ENCODE results near the gene CEP112. TPM values are rescaled to one million over a fixed set of nuclear protein-coding genes. Genes with fewer than 3 reads are reported as not detected.

The CEP112 gene
- total RNA-seq, 1 donor from 2014 or later = 20.1 TPM

DNA sequence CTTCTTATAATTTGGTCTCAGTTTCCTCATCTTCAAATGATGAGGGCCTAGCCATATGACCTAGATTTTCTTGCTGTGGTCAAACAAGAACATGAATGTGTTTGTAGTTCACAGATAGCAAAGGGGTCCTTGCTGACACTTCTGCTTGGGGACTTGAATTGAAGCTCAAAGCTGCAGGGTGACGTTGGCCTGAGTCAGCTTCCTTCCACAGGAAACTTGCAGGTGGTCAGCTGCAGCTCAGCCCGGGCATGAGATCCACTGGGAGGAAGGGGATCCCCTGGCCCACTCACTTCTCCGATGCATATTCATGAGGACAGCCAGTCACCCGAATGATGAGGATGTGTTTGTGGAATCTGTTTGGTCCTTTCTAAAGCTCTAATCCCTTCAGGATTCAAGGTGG is 587.9 kb downstream of the CEP112 start:
- Histone ChIP-seq H3K9me3 (no peaks in the 10 kb centered on the region), H3K27ac (no peak overlapping the region), H3K4me3 (no peak overlapping the region), H3K27me3 (no peaks in the 10 kb centered on the region), H3K4me1 (no peaks in the 10 kb centered on the region), H3K36me3 (no peaks in the 10 kb centered on the region)
- intact Hi-C loops (cut with DNase I) = no loop called here
- no peak for TF ChIP-seq CTCF (IDR thresholded peaks at IDR 0.05)
- TF ChIP-seq POLR2A (IDR thresholded peaks at IDR 0.05) = no peak
- no peak for TF ChIP-seq POLR2AphosphoS5 (IDR thresholded peaks at IDR 0.05; ENCODE audit: insufficient read depth in 1 of 2, low read depth in 1 of 2)
- DNase-seq (ENCODE audit: extremely low spot score in 2 of 2) = no peak

DNA sequence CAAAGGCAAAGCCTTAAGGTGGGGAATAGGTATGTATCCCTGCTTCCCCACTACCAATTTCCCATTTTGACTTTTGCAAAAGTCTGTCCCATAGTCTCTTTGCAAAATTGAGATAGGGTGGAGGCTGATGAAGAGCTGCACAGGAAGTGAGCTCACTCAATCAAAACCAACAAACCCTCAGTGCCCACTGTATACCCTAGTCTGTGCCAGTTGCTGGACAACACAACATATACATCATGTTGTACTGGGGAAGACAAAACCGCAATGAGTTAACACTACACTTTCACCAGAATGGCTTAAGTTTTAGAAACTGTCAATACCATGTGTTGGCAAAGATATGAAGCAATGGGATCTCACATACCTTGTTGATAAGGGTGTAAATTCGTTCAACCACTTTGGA is 590.1 kb downstream of the CEP112 start:
- Histone ChIP-seq H3K36me3 (no peaks in the 10 kb centered on the region), H3K9me3 (no peaks in the 10 kb centered on the region), H3K27me3 (no peaks in the 10 kb centered on the region), H3K4me1 (no peaks in the 10 kb centered on the region), H3K27ac (no peak overlapping the region), H3K4me3 (no peak overlapping the region)
- intact Hi-C loops (cut with DNase I) = no loop called here
- TF ChIP-seq POLR2A (IDR thresholded peaks at IDR 0.05) = no peak
- no peak for TF ChIP-seq CTCF (IDR thresholded peaks at IDR 0.05)
- TF ChIP-seq POLR2AphosphoS5 (IDR thresholded peaks at IDR 0.05; ENCODE audit: insufficient read depth in 1 of 2, low read depth in 1 of 2) = no peak
- no peak for DNase-seq (ENCODE audit: extremely low spot score in 2 of 2)

- Histone ChIP-seq H3K4me1 (no peaks in the 10 kb centered on the region), H3K36me3 (no peaks in the 10 kb centered on the region), H3K27me3 (no peaks in the 10 kb centered on the region), H3K27ac (no peak overlapping the region), H3K9me3 (no peaks in the 10 kb centered on the region), H3K4me3 (no peak overlapping the region)
- no peak for TF ChIP-seq POLR2AphosphoS5 (IDR thresholded peaks at IDR 0.05; ENCODE audit: insufficient read depth in 1 of 2, low read depth in 1 of 2)
- no peak for TF ChIP-seq POLR2A (IDR thresholded peaks at IDR 0.05)
- no peak for TF ChIP-seq CTCF (IDR thresholded peaks at IDR 0.05)
- intact Hi-C loops (cut with DNase I) = no loop called here
- DNase-seq (ENCODE audit: extremely low spot score in 2 of 2) = no peak
Measured at GRCh38 chr17:65601145-65601544, 590.8 kb downstream of the CEP112 start.

GRCh38 chr17:65600518-65600917 is 591.4 kb downstream of the CEP112 start:
- no peak overlapping the region for H3K27ac ChIP-seq
- H3K27me3 ChIP-seq = no peaks in the 10 kb centered on the region
- intact Hi-C loops (cut with DNase I) = no loop called here
- no peak overlapping the region for H3K4me3 ChIP-seq
- H3K4me1 ChIP-seq = peaks cover 1% of the 10 kb centered on the region
- no peaks in the 10 kb centered on the region for H3K9me3 ChIP-seq
- no peaks in the 10 kb centered on the region for H3K36me3 ChIP-seq
- TF ChIP-seq POLR2AphosphoS5 (IDR thresholded peaks at IDR 0.05; ENCODE audit: insufficient read depth in 1 of 2, low read depth in 1 of 2) = no peak
- TF ChIP-seq CTCF (IDR thresholded peaks at IDR 0.05) = no peak
- TF ChIP-seq POLR2A (IDR thresholded peaks at IDR 0.05) = no peak
- no peak for DNase-seq (ENCODE audit: extremely low spot score in 2 of 2)

DNA sequence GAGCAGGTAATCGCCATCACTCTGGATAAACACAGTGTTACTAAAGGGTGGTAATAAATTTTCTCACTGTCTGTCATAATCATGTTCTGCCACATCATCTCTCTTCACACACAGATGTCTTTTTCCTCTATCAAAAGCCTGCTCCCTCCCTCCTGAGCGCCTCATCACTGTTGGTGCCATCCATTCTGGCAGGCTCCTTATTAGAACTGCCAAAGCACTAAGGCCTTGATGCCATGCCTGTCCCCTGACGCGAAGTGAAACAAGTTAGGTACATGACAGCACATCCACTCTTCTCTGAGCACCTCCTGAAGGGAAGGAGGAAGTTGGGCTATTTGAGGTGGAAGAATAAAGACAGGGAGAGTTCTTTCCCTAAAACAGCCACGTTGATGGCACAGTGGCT is 592.3 kb downstream of the CEP112 start:
- intact Hi-C loops (cut with DNase I) = no loop called here
- TF ChIP-seq POLR2A (IDR thresholded peaks at IDR 0.05) (no peak), POLR2AphosphoS5 (IDR thresholded peaks at IDR 0.05; ENCODE audit: insufficient read depth in 1 of 2, low read depth in 1 of 2) (no peak)
- no peaks in the 10 kb centered on the region for H3K36me3 ChIP-seq
- no peak overlapping the region for H3K27ac ChIP-seq
- H3K27me3 ChIP-seq = no peaks in the 10 kb centered on the region
- peaks cover 10% of the 10 kb centered on the region for H3K4me1 ChIP-seq
- DNase-seq (ENCODE audit: extremely low spot score in 2 of 2) = no peak
- no peak overlapping the region for H3K4me3 ChIP-seq
- no peaks in the 10 kb centered on the region for H3K9me3 ChIP-seq

GRCh38 chr17:65598746-65599145 is 593.2 kb downstream of the CEP112 start:
- Histone ChIP-seq H3K4me1 (peaks cover 16% of the 10 kb centered on the region), H3K27me3 (no peaks in the 10 kb centered on the region), H3K9me3 (no peaks in the 10 kb centered on the region), H3K36me3 (no peaks in the 10 kb centered on the region), H3K4me3 (no peak overlapping the region), H3K27ac (no peak overlapping the region)
- DNase-seq (ENCODE audit: extremely low spot score in 2 of 2) = no peak
- no peak for TF ChIP-seq POLR2AphosphoS5 (IDR thresholded peaks at IDR 0.05; ENCODE audit: insufficient read depth in 1 of 2, low read depth in 1 of 2)
- TF ChIP-seq POLR2A (IDR thresholded peaks at IDR 0.05) = no peak
- no peak for TF ChIP-seq CTCF (IDR thresholded peaks at IDR 0.05)
- intact Hi-C loops (cut with DNase I) = no loop called here

Measured in vagina (tissue), 2 donors.